Spleen (tissue), 11 donors: Measurements from ENCODE around the gene C5orf58. TPM values are rescaled to one million over a fixed set of nuclear protein-coding genes. Genes with fewer than 3 reads are reported as not detected.
A peak's percentile ranks its signal among the peaks of the same experiment; 100 is the strongest.

Experiments used
- DNase-seq: peaks from one replicate; pipeline ENCODE4 v3.0.0-alpha.2; 2020
- H3K27ac ChIP-seq, 8 donors: fragments of 200-600 bp; sonication (generic) in 7 of 8; 1 replicate in 4 of 8; 2 replicates in 4 of 8; pipeline versions ENCODE4 v1.5.0 to v1.8.0; 2016 to 2021; ENCODE audit warnings: inconsistent platforms in 4 of 8, mild to moderate bottlenecking in 4 of 8, moderate library complexity in 1 of 8
- H3K27me3 ChIP-seq, 7 donors: fragments of 200-600 bp; sonication (generic) in 6 of 7; replicated peaks in 1 of 7; 1 replicate in 4 of 7; 2 replicates in 3 of 7; pipeline versions ENCODE4 v1.5.0 to v1.8.0; 2016 to 2021; ENCODE audit warnings: inconsistent platforms in 3 of 7, mild to moderate bottlenecking in 1 of 7
- H3K36me3 ChIP-seq, 6 donors: fragments of 200-600 bp; sonication (generic) in 5 of 6; 1 replicate in 4 of 6; 2 replicates in 2 of 6; pipeline versions ENCODE4 v1.5.0 to v1.8.0; 2016 to 2021; ENCODE audit warnings: inconsistent platforms in 2 of 6
- H3K4me1 ChIP-seq, 6 donors: fragments of 200-600 bp; sonication (generic) in 5 of 6; 1 replicate in 3 of 6; 2 replicates in 3 of 6; pipeline versions ENCODE4 v1.5.0 to v1.8.0; 2016 to 2021; ENCODE audit warnings: inconsistent platforms in 3 of 6
- H3K4me3 ChIP-seq, 8 donors: fragments of 200-600 bp; sonication (generic) in 7 of 8; 1 replicate in 4 of 8; 2 replicates in 4 of 8; pipeline versions ENCODE4 v1.5.0 to v1.8.0; 2016 to 2021; ENCODE audit warnings: inconsistent platforms in 4 of 8, mild to moderate bottlenecking in 4 of 8, moderate library complexity in 2 of 8
- H3K9me3 ChIP-seq, 8 donors: fragments of 200-600 bp; sonication (generic) in 7 of 8; 1 replicate in 4 of 8; 2 replicates in 4 of 8; pipeline versions ENCODE4 v1.5.0 to v1.8.0; 2016 to 2021; ENCODE audit warnings: inconsistent platforms in 4 of 8
- CTCF ChIP-seq, 11 experiments: fragments of 200-600 bp in 7 of 11; fragments of 450-650 bp in 4 of 11; sonication (generic) in 4 of 11; IDR thresholded peaks in 8 of 11; conservative IDR thresholded peaks in 3 of 11; 1 replicate in 7 of 11; 2 replicates in 4 of 11; pipeline versions ENCODE4 v1.4.0 to v1.8.0; 2016 to 2021; ENCODE audit warnings: antibody characterized with exemption in 11 of 11, inconsistent platforms in 4 of 11, mild to moderate bottlenecking in 1 of 11
- POLR2A ChIP-seq, 3 donors: fragments of 450-650 bp; IDR thresholded peaks; one replicate each; pipeline ENCODE4 v1.5.1; 2017; ENCODE audit warnings: antibody characterized with exemption in 3 of 3, mild to moderate bottlenecking in 1 of 3
- POLR2AphosphoS5 ChIP-seq, 3 donors: sonication (generic); formaldehyde crosslinking; IDR thresholded peaks; one replicate each; pipeline ENCODE4 v1.5.1; 2017; ENCODE audit warnings: antibody characterized with exemption in 3 of 3
- WGBS, 5 donors: extraction: QIAGEN DNeasy Blood & Tissue Kit in 3 of 5; methylation state at CpG; one replicate each; pipeline versions ENCODE4 v1.1.5 to v1.1.7; 2013 to 2018; 5-methylcytosine and 5-hydroxymethylcytosine counted together
- intact Hi-C: fragments of 100-400 bp; cut with DNase I; formaldehyde crosslinking; loops from one replicate; pipeline ENCODE4 v1.15.0; 2023; ENCODE audit warnings: low total_unique reads
- polyA plus RNA-seq, 3 donors: library from polyadenylated mRNA; stranded (reverse); fragments of 200-250 nt; gene quantifications; one replicate each; pipeline ENCODE4 v1.2.1, GENCODE V29; 2013
- total RNA-seq, 7 donors: library from RNA; depleted of rRNA in 3 of 7; stranded (reverse); fragments of >200 nt in 3 of 7; fragmentation: NEBNext Ultra II Directional in 4 of 7; extraction: Animal tissue kit (Norgen Biotek cat#: 25700) in 4 of 7; gene quantifications; one replicate each; pipeline versions ENCODE4 v1.1.0 to v1.2.1, GENCODE V29; 2016 to 2021
- donor health status: healthy with polysubstance abuse.
- donor health status: DM: no; HTN: no; CAD: no; lungs with moderate emphysema.
- donor health status: DM: no; HTN: no; CAD: no.
- donor health status: Bipolar disorder and iron deficiency.
- donor health status: healthy.
- donor health status: DM: no; HTN: no; CAD: no.
- donor health status: DM: yes; HTN: yes; CAD: no.

The C5orf58 gene
- total and polyA plus RNA-seq, 10 donors, result 0.35 TPM; not detected in 9

- intact Hi-C loops, result loop anchor here (5.0 kb wide), 2 partner anchors 72 to 157 kb away; no protein-coding TSS in a partner anchor
- Histone ChIP-seq H3K36me3 (peaks cover 4 to 100% (median 41%) of the 10 kb centered on the region in 6 donors), H3K27me3 (peaks cover 0 to 10% (median 0%) of the 10 kb centered on the region in 7 donors), H3K4me3 (no peak overlapping the region), H3K4me1 (peaks cover 41 to 100% (median 72%) of the 10 kb centered on the region in 6 donors), H3K27ac (peak overlapping the region in 7 of 8 donors; percentile 71 to 99 (median 86)), H3K9me3 (no peaks in the 10 kb centered on the region)
- DNase-seq, result no peak
- TF ChIP-seq POLR2A (IDR thresholded peaks at IDR 0.05) (no peak), POLR2AphosphoS5 (IDR thresholded peaks at IDR 0.05) (peak in 1 of 3 donors; percentile 74), CTCF (IDR thresholded peaks at IDR 0.05 in 8 of 11, conservative IDR thresholded peaks at IDR 0.05 in 3 of 11) (no peak)
- 42 to 57% (median 45%) methylated on average over 5 of the region's 5 CpGs for WGBS, 5 donors
These were observed 32.7 kb downstream of the C5orf58 start for GRCh38 chr5:170265522-170265921.

GRCh38 chr5:170266570-170267381, 34.0 kb downstream of the C5orf58 start:
- peak overlapping the region; percentile 54 to 99 (median 85) for H3K27ac ChIP-seq
- DNase-seq, result no peak
- intact Hi-C loops, result loop anchor here (5.0 kb wide), 2 partner anchors 71 to 156 kb away; no protein-coding TSS in a partner anchor
- peaks cover 0 to 100% (median 34%) of the 10 kb centered on the region in 6 donors for H3K36me3 ChIP-seq
- WGBS, 5 donors, result 32 to 49% (median 38%) methylated on average over 17 of the region's 17 CpGs
- H3K4me1 ChIP-seq, result peaks cover 42 to 100% (median 76%) of the 10 kb centered on the region in 6 donors
- peak overlapping the region in 2 of 8 donors; percentile 10 for H3K4me3 ChIP-seq
- TF ChIP-seq CTCF (IDR thresholded peaks at IDR 0.05 in 8 of 11, conservative IDR thresholded peaks at IDR 0.05 in 3 of 11), result no peak
- TF ChIP-seq POLR2A (IDR thresholded peaks at IDR 0.05), result no peak
- TF ChIP-seq POLR2AphosphoS5 (IDR thresholded peaks at IDR 0.05), result peak in 1 of 3 donors; percentile 13
- H3K9me3 ChIP-seq, result no peaks in the 10 kb centered on the region
- peaks cover 0 to 10% (median 0%) of the 10 kb centered on the region in 7 donors for H3K27me3 ChIP-seq

GRCh38 chr5:170267431-170268152, 34.8 kb downstream of the C5orf58 start:
- Histone ChIP-seq H3K27ac (peak overlapping the region; percentile 48 to 99 (median 85)), H3K4me3 (peak overlapping the region in 2 of 8 donors; percentile 10 to 42), H3K36me3 (peaks cover 0 to 100% (median 29%) of the 10 kb centered on the region in 6 donors), H3K4me1 (peaks cover 42 to 100% (median 76%) of the 10 kb centered on the region in 6 donors), H3K27me3 (peaks cover 0 to 10% (median 0%) of the 10 kb centered on the region in 7 donors), H3K9me3 (no peaks in the 10 kb centered on the region)
- 25 to 41% (median 29%) methylated on average over 16 of the region's 16 CpGs for WGBS, 5 donors
- peak; percentile 91 for DNase-seq
- TF ChIP-seq POLR2A (IDR thresholded peaks at IDR 0.05) (no peak), POLR2AphosphoS5 (IDR thresholded peaks at IDR 0.05) (peak in 1 of 3 donors; percentile 74), CTCF (IDR thresholded peaks at IDR 0.05 in 8 of 11, conservative IDR thresholded peaks at IDR 0.05 in 3 of 11) (peak; percentile 70 to 92 (median 87))
- intact Hi-C loops, result loop anchor here (5.0 kb wide), 2 partner anchors 70 to 155 kb away; no protein-coding TSS in a partner anchor
